H1 (cell line): ENCODE data around the gene TXNIP. TPM values are rescaled to one million over a fixed set of nuclear protein-coding genes. Genes with fewer than 3 reads are reported as not detected.
A peak's percentile ranks its signal among the peaks of the same experiment; 100 is the strongest.

Experiments used
- BRCA1 ChIP-seq: IDR thresholded peaks from 2 replicates; pipeline ENCODE4 v1.6.1; 2012; ENCODE audit warnings: low read depth, low read length, improper control_type of control experiment
- CBX5 ChIP-seq: fragments of 300-800, 300-1000 bp; sonication (generic); IDR thresholded peaks from 2 replicates; pipeline ENCODE4 v1.7.1; 2016; ENCODE audit warnings: antibody characterized with exemption, low read length, low read depth
- CHD1 ChIP-seq: IDR thresholded peaks from 2 replicates; pipeline ENCODE4 v1.6.1; 2012; ENCODE audit warnings: low read depth, low read length, improper control_type of control experiment
- CHD2 ChIP-seq: IDR thresholded peaks from 2 replicates; pipeline ENCODE4 v1.6.1; 2012; ENCODE audit warnings: low read length, improper control_type of control experiment
- CREB1 ChIP-seq: IDR thresholded peaks from 2 replicates; pipeline ENCODE4 v1.6.1; 2012; ENCODE audit warnings: inconsistent platforms
- EGR1 ChIP-seq: IDR thresholded peaks from 2 replicates; pipeline ENCODE4 v1.6.1; 2011; ENCODE audit warnings: low read depth, low read length, borderline replicate concordance
- GABPA ChIP-seq: IDR thresholded peaks from 2 replicates; pipeline ENCODE4 v1.6.1; 2011; ENCODE audit warnings: mild to moderate bottlenecking, low read length, moderate library complexity, borderline replicate concordance; ENCODE audit not compliant: insufficient read depth
- KDM1A ChIP-seq: fragments of 200-600, 300-600 bp; sonication (generic); IDR thresholded peaks from 2 replicates; pipeline ENCODE4 v1.7.1; 2016; ENCODE audit warnings: mild to moderate bottlenecking, low read length, borderline replicate concordance
- KDM5A ChIP-seq: fragments of 200-600 bp; IDR thresholded peaks from 2 replicates; pipeline ENCODE4 v1.7.1; 2012; ENCODE audit warnings: mild to moderate bottlenecking, low read length, inconsistent platforms, mixed read lengths
- MAFK ChIP-seq: IDR thresholded peaks from 2 replicates; pipeline ENCODE4 v1.6.1; 2012; ENCODE audit warnings: low read depth, mild to moderate bottlenecking, improper control_type of control experiment, low read length
- POLR2A ChIP-seq, 2 experiments: IDR thresholded peaks; 1 replicate in 1 of 2; 2 replicates in 1 of 2; pipeline ENCODE4 v1.6.1; 2011; ENCODE audit warnings: low read depth in 2 of 2, low read length in 2 of 2, mild to moderate bottlenecking in 2 of 2; ENCODE audit errors: control extremely low read depth in 1 of 2
- POLR2AphosphoS5 ChIP-seq: IDR thresholded peaks from 2 replicates; pipeline ENCODE4 v1.6.1; 2011; ENCODE audit warnings: low read depth, low read length
- POU5F1 ChIP-seq: IDR thresholded peaks from 2 replicates; pipeline ENCODE4 v1.6.1; 2011; ENCODE audit warnings: low read depth, mild to moderate bottlenecking, low read length, moderate library complexity
- RNF2 ChIP-seq: fragments of 200-900, 300-1000 bp; sonication (generic); IDR thresholded peaks from 2 replicates; pipeline ENCODE4 v1.7.1; 2016; ENCODE audit warnings: borderline replicate concordance, low read depth, mild to moderate bottlenecking, antibody characterized with exemption, low read length; ENCODE audit not compliant: poor library complexity, severe bottlenecking; ENCODE audit errors: missing control alignments
- SIN3A ChIP-seq, 2 experiments: IDR thresholded peaks in 1 of 2; conservative IDR thresholded peaks in 1 of 2; 2 replicates each; pipeline ENCODE4 v1.6.1; 2011 to 2012; ENCODE audit warnings: low read length in 2 of 2, improper control_type of control experiment in 1 of 2, low read depth in 1 of 2, mild to moderate bottlenecking in 1 of 2
- SP1 ChIP-seq: IDR thresholded peaks from 2 replicates; pipeline ENCODE4 v1.6.1; 2011; ENCODE audit warnings: low read depth, low read length
- SP2 ChIP-seq: IDR thresholded peaks from 2 replicates; pipeline ENCODE4 v1.6.1; 2012; ENCODE audit warnings: mild to moderate bottlenecking, low read length, inconsistent platforms
- TAF7 ChIP-seq: optimal IDR thresholded peaks from 2 replicates; pipeline ENCODE3; 2011; ENCODE audit warnings: low read depth, mild to moderate bottlenecking, inconsistent platforms, low read length, moderate library complexity, borderline replicate concordance
- TBP ChIP-seq: IDR thresholded peaks from 2 replicates; pipeline ENCODE4 v1.6.1; 2011; ENCODE audit warnings: low read depth, low read length, improper control_type of control experiment
- TCF12 ChIP-seq: IDR thresholded peaks from 2 replicates; pipeline ENCODE4 v1.6.1; 2011; ENCODE audit warnings: low read depth, mild to moderate bottlenecking, low read length
- TEAD4 ChIP-seq: IDR thresholded peaks from 2 replicates; pipeline ENCODE4 v1.6.1; 2012; ENCODE audit warnings: low read depth, low read length, inconsistent platforms, mixed read lengths
- polyA plus RNA-seq, 7 experiments: library from polyadenylated mRNA; depleted of rRNA in 3 of 7; stranded (reverse) in 5 of 7; unstranded in 2 of 7; fragments of >200 nt in 5 of 7; fragments of 200-250 nt in 2 of 7; gene quantifications; 1 replicate in 5 of 7; 2 replicates in 1 of 7; 4 replicates in 1 of 7; pipeline versions ENCODE4 v1.2.1 to v1.2.3, GENCODE V29; 2011 to 2013; ENCODE audit warnings: missing spikeins in 2 of 7, mixed read lengths in 2 of 7
- total RNA-seq: library from RNA; stranded (reverse); fragmentation: NEBNext Ultra II Directional; extraction: Animal tissue kit (Norgen Biotek cat#: 25700); gene quantifications from 2 replicates; pipeline ENCODE4 v1.2.1, GENCODE V29; 2021
- TF ChIP-seq, protein P1 (sequence below): IDR thresholded peaks from 2 replicates; pipeline ENCODE4 v1.6.1; 2011; ENCODE audit warnings: low read length, improper control_type of control experiment
- TF ChIP-seq, protein P2 (sequence below): IDR thresholded peaks from 2 replicates; pipeline ENCODE4 v1.6.1; 2011; ENCODE audit warnings: low read depth, mild to moderate bottlenecking, low read length; ENCODE audit not compliant: insufficient read depth
- TF ChIP-seq, protein P3 (sequence below): IDR thresholded peaks from 2 replicates; pipeline ENCODE4 v1.6.1; 2012; ENCODE audit warnings: inconsistent platforms

The TXNIP gene
- total and polyA plus RNA-seq, 2 of the 8 experiments (the other 6 are each of a cell fraction or from before 2014, with no cell fraction given): 12.3 to 56.8 TPM

DNA sequence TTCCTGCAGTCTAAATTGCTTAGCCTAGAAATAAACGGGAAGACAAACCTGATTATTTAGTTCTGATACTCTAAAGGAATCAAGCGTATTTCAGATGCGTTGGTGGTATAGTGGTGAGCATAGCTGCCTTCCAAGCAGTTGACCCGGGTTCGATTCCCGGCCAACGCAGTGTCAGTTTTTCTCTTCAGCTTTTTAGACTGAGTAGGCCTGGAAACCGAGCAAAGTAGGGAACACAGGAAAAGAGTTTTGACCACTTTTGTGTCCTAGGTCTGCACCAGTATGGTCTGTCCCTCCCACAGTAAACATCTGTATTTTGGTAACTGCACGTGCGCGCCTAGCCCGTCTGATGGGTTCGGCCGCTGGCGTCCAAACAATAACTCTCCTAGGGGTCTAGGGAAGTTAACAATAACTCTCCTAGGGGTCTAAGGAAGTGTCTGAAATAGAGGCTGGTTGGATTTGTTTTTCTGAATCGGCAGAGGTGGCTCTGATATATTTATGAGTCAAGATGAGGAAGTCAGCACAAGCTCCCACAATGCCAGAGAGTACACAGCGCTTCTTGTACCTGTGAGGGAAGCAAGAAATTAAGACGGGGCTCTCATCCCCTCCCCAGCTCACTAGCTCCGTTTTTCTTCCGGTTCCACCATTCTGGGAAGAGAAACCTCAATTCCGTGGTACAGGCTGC, 40.7 kb upstream of the TXNIP start (continued):
- TF ChIP-seq, protein P1, sequence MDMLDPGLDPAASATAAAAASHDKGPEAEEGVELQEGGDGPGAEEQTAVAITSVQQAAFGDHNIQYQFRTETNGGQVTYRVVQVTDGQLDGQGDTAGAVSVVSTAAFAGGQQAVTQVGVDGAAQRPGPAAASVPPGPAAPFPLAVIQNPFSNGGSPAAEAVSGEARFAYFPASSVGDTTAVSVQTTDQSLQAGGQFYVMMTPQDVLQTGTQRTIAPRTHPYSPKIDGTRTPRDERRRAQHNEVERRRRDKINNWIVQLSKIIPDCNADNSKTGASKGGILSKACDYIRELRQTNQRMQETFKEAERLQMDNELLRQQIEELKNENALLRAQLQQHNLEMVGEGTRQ: no peak
- no peak for TF ChIP-seq EGR1
- no peak for TF ChIP-seq RNF2
- TF ChIP-seq, protein P2, sequence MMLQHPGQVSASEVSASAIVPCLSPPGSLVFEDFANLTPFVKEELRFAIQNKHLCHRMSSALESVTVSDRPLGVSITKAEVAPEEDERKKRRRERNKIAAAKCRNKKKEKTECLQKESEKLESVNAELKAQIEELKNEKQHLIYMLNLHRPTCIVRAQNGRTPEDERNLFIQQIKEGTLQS: no peak
- TF ChIP-seq KDM1A: no peak
- peak; percentile 100 for TF ChIP-seq TBP
- TF ChIP-seq TEAD4: peak; percentile 75
- TF ChIP-seq CREB1: no peak
- peak; percentile 92; the same call in 1 of the 2 replicates for TF ChIP-seq MAFK
- no peak for TF ChIP-seq POLR2A (IDR thresholded peaks at IDR 0.05; ENCODE audit: control extremely low read depth in 1 of 2, low read depth in 2 of 2, low read length in 2 of 2)
- no peak for TF ChIP-seq SP1
- peak in 1 of 2 experiments; percentile 60; a peak in 1 of 4 replicates for TF ChIP-seq SIN3A (conservative IDR thresholded peaks at IDR 0.05 in 1 of 2, IDR thresholded peaks at IDR 0.05 in 1 of 2; ENCODE audit: low read depth in 1 of 2, low read length in 2 of 2)
- no peak for TF ChIP-seq CHD1
- TF ChIP-seq KDM5A: no peak
- TF ChIP-seq, protein P3, sequence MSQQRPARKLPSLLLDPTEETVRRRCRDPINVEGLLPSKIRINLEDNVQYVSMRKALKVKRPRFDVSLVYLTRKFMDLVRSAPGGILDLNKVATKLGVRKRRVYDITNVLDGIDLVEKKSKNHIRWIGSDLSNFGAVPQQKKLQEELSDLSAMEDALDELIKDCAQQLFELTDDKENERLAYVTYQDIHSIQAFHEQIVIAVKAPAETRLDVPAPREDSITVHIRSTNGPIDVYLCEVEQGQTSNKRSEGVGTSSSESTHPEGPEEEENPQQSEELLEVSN: no peak
- no peak for TF ChIP-seq TCF12
- no peak for TF ChIP-seq SP2
- 0 out of 2 replicates have a peak, but pooled peaks have one; percentile 10 for TF ChIP-seq POU5F1
- no peak for TF ChIP-seq CBX5
- no peak for TF ChIP-seq BRCA1
- TF ChIP-seq CHD2: no peak; the same call in 1 of the 2 replicates
- TF ChIP-seq POLR2AphosphoS5: no peak; the same call in 1 of the 2 replicates
- TF ChIP-seq GABPA: no peak
- TF ChIP-seq TAF7: no peak
